ENCODE measurements around the gene NLK.

NLK gene

GRCh38 chr17:28042657-28042720 lies at the start of gene NLK:
NLK (plus strand) TSS chr17:28042677; CDS start chr17:28042874, 197 bp downstream.
- peak within 1 kb of the TSS; percentile 95 for H3K4me3 ChIP-seq (ENCODE audit: insufficient read depth, low read length, poor library complexity, severe bottlenecking)

GRCh38 chr17:27993161-27993695 lies 49.2 kb upstream of the NLK start:
- TF ChIP-seq EZH2phosphoT487 (conservative IDR thresholded peaks at IDR 0.05; ENCODE audit: low read length): no peak
- no peak for TF ChIP-seq CTCF (IDR thresholded peaks at IDR 0.05; ENCODE audit: insufficient read depth, low read length, poor library complexity, severe bottlenecking)
- H3K27ac ChIP-seq (ENCODE audit: low read depth, low read length): no peak overlapping the region
- H3K4me2 ChIP-seq (ENCODE audit: low read depth, low read length, poor library complexity, severe bottlenecking): no peak overlapping the region
- no peak overlapping the region for H3K4me3 ChIP-seq (ENCODE audit: insufficient read depth, low read length, poor library complexity, severe bottlenecking)
- no peaks in the 10 kb centered on the region for H3K79me2 ChIP-seq (ENCODE audit: insufficient read depth, low read length)
- no peaks in the 10 kb centered on the region for H3K27me3 ChIP-seq (ENCODE audit: low read length)
- H3F3A ChIP-seq (ENCODE audit: insufficient read depth): no peaks in the 10 kb centered on the region
- H4K20me1 ChIP-seq (ENCODE audit: low read depth, low read length): no peaks in the 10 kb centered on the region
- H3K9ac ChIP-seq (ENCODE audit: low read length): no peak overlapping the region
- no peaks in the 10 kb centered on the region for H3K9me3 ChIP-seq (ENCODE audit: insufficient read depth, low read length)
- no peaks in the 10 kb centered on the region for H3K9me2 ChIP-seq (replicated peaks; ENCODE audit: insufficient read depth, low read length)
- no peaks in the 10 kb centered on the region for H3K36me3 ChIP-seq (ENCODE audit: low read length)
- no peak overlapping the region for H2AFZ ChIP-seq (ENCODE audit: low read depth, low read length, severe bottlenecking)

More at GRCh38 chr17:28042657-28042720, at the start of gene NLK:
- H3K36me3 ChIP-seq (ENCODE audit: low read length): peaks cover 8% of the 10 kb centered on the region; the same call in 1 of the 2 replicates
- peak within 1 kb of the TSS; percentile 74 for H2AFZ ChIP-seq (ENCODE audit: low read depth, low read length, severe bottlenecking)
- TF ChIP-seq CTCF (IDR thresholded peaks at IDR 0.05; ENCODE audit: insufficient read depth, low read length, poor library complexity, severe bottlenecking) (no peak), EZH2phosphoT487 (conservative IDR thresholded peaks at IDR 0.05; ENCODE audit: low read length) (no peak)
- no peaks in the 10 kb centered on the region; the same call in 1 of the 2 replicates for H4K20me1 ChIP-seq (ENCODE audit: low read depth, low read length)
- H3K4me2 ChIP-seq (ENCODE audit: low read depth, low read length, poor library complexity, severe bottlenecking): peak within 1 kb of the TSS; percentile 80
- H3K9me2 ChIP-seq (replicated peaks; ENCODE audit: insufficient read depth, low read length): no peaks in the 10 kb centered on the region
- no peaks in the 10 kb centered on the region for H3K27me3 ChIP-seq (ENCODE audit: low read length)
- H3K27ac ChIP-seq (ENCODE audit: low read depth, low read length): no peak within 1 kb of the TSS
- peaks cover 47% of the 10 kb centered on the region for H3K79me2 ChIP-seq (ENCODE audit: insufficient read depth, low read length)
- peaks cover 5% of the 10 kb centered on the region; the same call in 1 of the 2 replicates for H3F3A ChIP-seq (ENCODE audit: insufficient read depth)
- H3K9me3 ChIP-seq (ENCODE audit: insufficient read depth, low read length): no peaks in the 10 kb centered on the region
- H3K9ac ChIP-seq (ENCODE audit: low read length): peak within 1 kb of the TSS; percentile 74

GRCh38 chr17:27993723-27994310 lies 48.7 kb upstream of the NLK start:
- no peaks in the 10 kb centered on the region for H3K36me3 ChIP-seq (ENCODE audit: low read length)
- no peaks in the 10 kb centered on the region for H3K27me3 ChIP-seq (ENCODE audit: low read length)
- no peaks in the 10 kb centered on the region for H3F3A ChIP-seq (ENCODE audit: insufficient read depth)
- no peaks in the 10 kb centered on the region for H3K79me2 ChIP-seq (ENCODE audit: insufficient read depth, low read length)
- TF ChIP-seq CTCF (IDR thresholded peaks at IDR 0.05; ENCODE audit: insufficient read depth, low read length, poor library complexity, severe bottlenecking) (no peak), EZH2phosphoT487 (conservative IDR thresholded peaks at IDR 0.05; ENCODE audit: low read length) (no peak)
- H3K4me2 ChIP-seq (ENCODE audit: low read depth, low read length, poor library complexity, severe bottlenecking): no peak overlapping the region
- no peak overlapping the region for H2AFZ ChIP-seq (ENCODE audit: low read depth, low read length, severe bottlenecking)
- H3K9me2 ChIP-seq (replicated peaks; ENCODE audit: insufficient read depth, low read length): no peaks in the 10 kb centered on the region
- H3K27ac ChIP-seq (ENCODE audit: low read depth, low read length): no peak overlapping the region
- no peaks in the 10 kb centered on the region for H3K9me3 ChIP-seq (ENCODE audit: insufficient read depth, low read length)
- no peak overlapping the region for H3K9ac ChIP-seq (ENCODE audit: low read length)
- H3K4me3 ChIP-seq (ENCODE audit: insufficient read depth, low read length, poor library complexity, severe bottlenecking): no peak overlapping the region
- H4K20me1 ChIP-seq (ENCODE audit: low read depth, low read length): no peaks in the 10 kb centered on the region

All from SU-DHL-6 (cell line).